HepG2 (cell line): ENCODE measurements around the gene SPATA25. TPM values are rescaled to one million over a fixed set of nuclear protein-coding genes. Genes with fewer than 3 reads are reported as not detected.
A peak's percentile ranks its signal among the peaks of the same experiment; 100 is the strongest.

Experiments used
- ARID3A ChIP-seq: IDR thresholded peaks from 2 replicates; pipeline ENCODE4 v1.6.1; 2012; ENCODE audit warnings: low read depth, low read length, improper control_type of control experiment
- BRD4 ChIP-seq: sonication (generic); formaldehyde crosslinking; IDR thresholded peaks from 2 replicates; pipeline ENCODE4 v1.4.0; 2020; ENCODE audit warnings: missing genetic modification reagents
- KLF9 ChIP-seq: IDR thresholded peaks from 2 replicates; pipeline ENCODE4 v1.6.1; 2016; ENCODE audit warnings: low read depth
- KMT2A ChIP-seq: sonication (generic); formaldehyde crosslinking; IDR thresholded peaks from 2 replicates; pipeline ENCODE4 v1.4.0; 2020; ENCODE audit warnings: missing genetic modification reagents
- MLX ChIP-seq: IDR thresholded peaks from 2 replicates; pipeline ENCODE4 v1.6.1; 2016
- REST ChIP-seq, 2 experiments: IDR thresholded peaks; 2 replicates each; pipeline ENCODE4 v1.6.1; 2011 to 2012; ENCODE audit warnings: low read length in 2 of 2, borderline replicate concordance in 1 of 2, low read depth in 1 of 2, mild to moderate bottlenecking in 1 of 2, moderate library complexity in 1 of 2
- SAFB2 ChIP-seq: sonication (generic); formaldehyde crosslinking; IDR thresholded peaks from 2 replicates; pipeline ENCODE4 v1.5.1; 2020; ENCODE audit warnings: missing genetic modification reagents, low read depth, mild to moderate bottlenecking, borderline replicate concordance
- SALL1 ChIP-seq: sonication (generic); formaldehyde crosslinking; IDR thresholded peaks from 2 replicates; pipeline ENCODE4 v1.8.0; 2022; ENCODE audit warnings: mild to moderate bottlenecking, missing genetic modification reagents
- SMC3 ChIP-seq: IDR thresholded peaks from 2 replicates; pipeline ENCODE4 v1.6.1; 2011; ENCODE audit warnings: low read length, improper control_type of control experiment
- ZBTB39 ChIP-seq: sonication (generic); formaldehyde crosslinking; IDR thresholded peaks from 2 replicates; pipeline ENCODE4 v1.5.0; 2020; ENCODE audit warnings: missing genetic modification reagents
- ZBTB4 ChIP-seq: sonication (generic); formaldehyde crosslinking; IDR thresholded peaks from 2 replicates; pipeline ENCODE4 v1.4.0; 2020; ENCODE audit warnings: missing genetic modification reagents, mild to moderate bottlenecking, borderline replicate concordance
- ZKSCAN8 ChIP-seq: IDR thresholded peaks from 2 replicates; pipeline ENCODE4 v1.6.1; 2016; ENCODE audit warnings: borderline replicate concordance, missing genetic modification reagents, missing compliant biosample characterization
- ZNF644 ChIP-seq: IDR thresholded peaks from 2 replicates; pipeline ENCODE4 v1.6.1; 2016; ENCODE audit warnings: low read depth
- ZNF839 ChIP-seq: sonication (generic); formaldehyde crosslinking; IDR thresholded peaks from 2 replicates; pipeline ENCODE4 v1.4.0; 2020; ENCODE audit warnings: missing genetic modification reagents, mild to moderate bottlenecking, borderline replicate concordance
- polyA plus RNA-seq, 8 experiments: library from polyadenylated mRNA; depleted of rRNA in 3 of 8; stranded (reverse) in 7 of 8; unstranded in 1 of 8; fragments of >200 nt; fragmentation: Illumina TruSeq in 4 of 8; extraction: Trizol in 4 of 8; gene quantifications; 2 replicates each; pipeline versions ENCODE4 v1.2.1 to v1.2.3, GENCODE V29; 2011 to 2016; ENCODE audit warnings: low read depth in 4 of 8, missing spikeins in 1 of 8, mixed read lengths in 1 of 8; ENCODE audit not compliant: insufficient read depth in 1 of 8
- total RNA-seq, 5 experiments: library from RNA; depleted of rRNA; stranded (reverse); fragments of >200 nt; fragmentation: Illumina TruSeq; extraction: Trizol; gene quantifications; 2 replicates each; pipeline ENCODE4 v1.2.3, GENCODE V29; 2016; ENCODE audit warnings: low read depth in 1 of 5

The SPATA25 gene
- total and polyA plus RNA-seq, 2 of the 13 experiments (the other 11 are each of a cell fraction or from before 2014, with no cell fraction given), result 4.8 to 7.6 TPM

- TF ChIP-seq REST (IDR thresholded peaks at IDR 0.05; ENCODE audit: borderline replicate concordance in 1 of 2, low read depth in 1 of 2, low read length in 2 of 2) (peak in 1 of 2 experiments; percentile 84; a peak in 2 of 4 replicates), ARID3A (0 out of 2 replicates have a peak, but pooled peaks have one; percentile 10), ZBTB4 (CRISPR knock-in tag) (no peak; the same call in 1 of the 2 replicates), KLF9 (CRISPR knock-in tag) (no peak), SMC3 (peak; percentile 39), ZBTB39 (CRISPR knock-in tag) (no peak), ZNF644 (CRISPR knock-in tag) (0 out of 2 replicates have a peak, but pooled peaks have one; percentile 33), MLX (CRISPR knock-in tag) (0 out of 2 replicates have a peak, but pooled peaks have one; percentile 47), ZKSCAN8 (peak; percentile 56; the same call in 1 of the 2 replicates), BRD4 (peak; percentile 70; the same call in 1 of the 2 replicates), KMT2A (CRISPR knock-in tag) (peak; percentile 67; the same call in 1 of the 2 replicates), SAFB2 (CRISPR knock-in tag) (no peak), SALL1 (CRISPR knock-in tag) (peak; percentile 88), ZNF839 (peak; percentile 100)
Observed at GRCh38 chr20:45880988-45881788, 6.2 kb downstream of the SPATA25 start, which contains the start of gene ZSWIM1 (continued).
